Neural progenitor cell (in vitro differentiated cells): ENCODE data around the gene MT1H.

Source experiments
- EZH2 ChIP-seq: fragments of 200-600 bp; sonication (generic); IDR thresholded peaks from 2 replicates; pipeline ENCODE4 v1.6.1; 2017; ENCODE audit warnings: antibody characterized with exemption, mild to moderate bottlenecking, moderate library complexity
- TF ChIP-seq, protein P1 (sequence below): fragments of 200-600 bp; sonication (generic); IDR thresholded peaks from 2 replicates; pipeline ENCODE4 v1.5.1; 2017; ENCODE audit warnings: antibody characterized with exemption, mild to moderate bottlenecking

DNA sequence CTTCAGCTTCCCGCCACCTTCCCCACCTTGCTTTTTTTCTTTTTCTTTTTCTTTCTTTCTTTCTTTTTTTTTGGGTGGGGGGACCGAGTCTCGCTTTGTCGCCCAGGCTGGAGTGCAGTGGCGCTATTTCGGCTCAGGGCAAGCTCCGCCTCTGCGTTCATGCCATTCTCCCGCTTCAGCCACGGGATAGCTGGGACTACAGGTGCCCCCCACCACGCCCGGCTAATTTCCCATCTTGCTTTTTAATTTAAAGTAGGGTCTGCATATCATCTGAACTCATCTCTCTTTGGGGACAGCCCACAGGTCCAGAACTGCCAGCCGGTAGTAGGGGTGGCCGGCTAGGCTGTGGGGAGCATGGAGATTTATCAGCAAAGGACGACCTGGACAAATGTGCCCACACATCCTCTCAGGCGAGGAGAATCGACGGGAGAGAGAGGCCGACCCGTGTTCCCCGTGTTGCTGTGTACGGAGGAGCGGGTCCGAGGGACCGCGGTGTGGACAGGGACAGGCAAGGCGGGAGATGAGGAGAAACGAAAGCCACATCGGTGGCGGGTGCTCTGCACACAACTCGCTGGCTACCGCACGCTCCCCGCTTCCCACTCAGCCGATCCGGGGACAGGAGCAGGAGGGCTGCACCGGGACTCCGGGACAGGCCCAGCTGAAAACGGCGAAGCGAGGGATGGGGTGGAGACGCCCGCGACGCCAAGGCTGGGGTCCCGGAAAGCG, 34.7 kb upstream of the MT1H start:
- TF ChIP-seq, protein P1, sequence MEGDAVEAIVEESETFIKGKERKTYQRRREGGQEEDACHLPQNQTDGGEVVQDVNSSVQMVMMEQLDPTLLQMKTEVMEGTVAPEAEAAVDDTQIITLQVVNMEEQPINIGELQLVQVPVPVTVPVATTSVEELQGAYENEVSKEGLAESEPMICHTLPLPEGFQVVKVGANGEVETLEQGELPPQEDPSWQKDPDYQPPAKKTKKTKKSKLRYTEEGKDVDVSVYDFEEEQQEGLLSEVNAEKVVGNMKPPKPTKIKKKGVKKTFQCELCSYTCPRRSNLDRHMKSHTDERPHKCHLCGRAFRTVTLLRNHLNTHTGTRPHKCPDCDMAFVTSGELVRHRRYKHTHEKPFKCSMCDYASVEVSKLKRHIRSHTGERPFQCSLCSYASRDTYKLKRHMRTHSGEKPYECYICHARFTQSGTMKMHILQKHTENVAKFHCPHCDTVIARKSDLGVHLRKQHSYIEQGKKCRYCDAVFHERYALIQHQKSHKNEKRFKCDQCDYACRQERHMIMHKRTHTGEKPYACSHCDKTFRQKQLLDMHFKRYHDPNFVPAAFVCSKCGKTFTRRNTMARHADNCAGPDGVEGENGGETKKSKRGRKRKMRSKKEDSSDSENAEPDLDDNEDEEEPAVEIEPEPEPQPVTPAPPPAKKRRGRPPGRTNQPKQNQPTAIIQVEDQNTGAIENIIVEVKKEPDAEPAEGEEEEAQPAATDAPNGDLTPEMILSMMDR = no peak
- peak; percentile 100 for TF ChIP-seq EZH2
